ENCODE data around the gene PPP4R3B. TPM values are rescaled to one million over a fixed set of nuclear protein-coding genes. Genes with fewer than 3 reads are reported as not detected.

PPP4R3B gene
- total RNA-seq, 1 experiment from 2014 or later = 40.8 TPM

- no peak for TF ChIP-seq ATF3 (IDR thresholded peaks at IDR 0.05)
- no peak for TF ChIP-seq RAD21 (IDR thresholded peaks at IDR 0.05; ENCODE audit: low read depth)
- TF ChIP-seq ZNF274 (IDR thresholded peaks at IDR 0.05; ENCODE audit: low read depth, low read length) = no peak
- no peak for TF ChIP-seq JUND (IDR thresholded peaks at IDR 0.05)
- TF ChIP-seq FOSL1 (IDR thresholded peaks at IDR 0.05; ENCODE audit: low read depth) = no peak
- TF ChIP-seq REST (IDR thresholded peaks at IDR 0.05; ENCODE audit: low read depth) = no peak
- no peak for TF ChIP-seq CEBPB (IDR thresholded peaks at IDR 0.05; ENCODE audit: low read depth)
- no peak for TF ChIP-seq POLR2A (IDR thresholded peaks at IDR 0.05; ENCODE audit: borderline replicate concordance, extremely low read depth, insufficient read depth, insufficient read length)
- no peak for TF ChIP-seq SP1 (IDR thresholded peaks at IDR 0.05; ENCODE audit: low read depth)
- no peak overlapping the region for H3K9ac ChIP-seq (ENCODE audit: low read length)
- H2AFZ ChIP-seq (ENCODE audit: low read depth, low read length, poor library complexity, severe bottlenecking) = no peak overlapping the region
- H3K79me2 ChIP-seq (ENCODE audit: insufficient read depth, low read length) = 0 out of 2 replicates have a peak, but pooled peaks cover 4% of the 10 kb centered on the region
- CTCF ChIA-PET = no interaction called here
- no peak overlapping the region for H3K4me3 ChIP-seq (replicated peaks in 1 of 2; ENCODE audit: low read depth in 1 of 2, low read length in 2 of 2)
- DNase-seq (ENCODE audit: low read depth, low spot score) (no peak), ATAC-seq (no peak)
- no peaks in the 10 kb centered on the region for H3K27me3 ChIP-seq (ENCODE audit: insufficient read depth, low read length)
- H3K27ac ChIP-seq (ENCODE audit: low read depth, low read length) = no peak overlapping the region
- H3K4me2 ChIP-seq (ENCODE audit: low read length) = no peak overlapping the region
- no TSS peak for BruUV-seq (replicated peaks)
- intact Hi-C loops (cut with micrococcal nuclease) = no loop called here
- peaks cover 0 to 9% of the 10 kb centered on the region in 2 experiments; a peak in 3 of 4 replicates for H3K36me3 ChIP-seq (ENCODE audit: control insufficient read depth in 1 of 2, insufficient read depth in 2 of 2, low read length in 2 of 2)
- H3K9me3 ChIP-seq (ENCODE audit: control insufficient read depth in 1 of 2, insufficient read depth in 1 of 2, low read depth in 1 of 2, low read length in 2 of 2) = no peaks in the 10 kb centered on the region
- no peaks in the 10 kb centered on the region for H3K9me2 ChIP-seq (ENCODE audit: insufficient read depth)
- POLR2A ChIA-PET = no interaction called here
- RAD21 ChIA-PET (ENCODE audit: low non-redundant PET in 1 of 2, low total read pairs in 2 of 2, uncharacterized antibody in 2 of 2, unreplicated experiment in 2 of 2) = no interaction called here
- no peaks in the 10 kb centered on the region for H3K4me1 ChIP-seq (ENCODE audit: control insufficient read depth in 1 of 2, insufficient read depth in 2 of 2, low read length in 2 of 2)
- H4K20me1 ChIP-seq (ENCODE audit: insufficient read depth) = no peaks in the 10 kb centered on the region
Observed at GRCh38 chr2:55526174-55526573, 91.2 kb downstream of the PPP4R3B start.

Data from HCT116 (cell line).